Nasal cavity respiratory epithelium epithelial cell of viscerocranial mucosa (primary cell): Measurements from ENCODE around the gene LCE4A. TPM values are rescaled to one million over a fixed set of nuclear protein-coding genes. Genes with fewer than 3 reads are reported as not detected.

Source experiments
- total RNA-seq: library from RNA; depleted of rRNA; stranded (reverse); fragments of >200 nt; gene quantifications from 2 replicates; pipeline ENCODE4 v1.2.3, GENCODE V29; 2014

The LCE4A gene
- not detected in 2 replicates for total RNA-seq

GRCh38 chr1:152707860-152708259 lies at the start of gene LCE4A:
Gene LCE4A, plus strand, starts transcription at chr1:152708160. Its CDS starts 916 bp downstream, at chr1:152709076.

GRCh38 chr1:152663098-152663497 lies 44.9 kb upstream of the LCE4A start, which contains the start of gene LCE2D:
Gene LCE2D, plus strand, starts transcription at chr1:152663380. Its CDS starts 726 bp downstream, at chr1:152664106.

GRCh38 chr1:152674983-152675382 lies 33.0 kb upstream of the LCE4A start, which contains the start of gene LCE2C:
Gene LCE2C, plus strand, starts transcription at chr1:152675279. Its CDS starts 737 bp downstream, at chr1:152676016.

GRCh38 chr1:152685823-152686222 lies 22.1 kb upstream of the LCE4A start, which contains the start of gene LCE2B:
Gene LCE2B, plus strand, starts transcription at chr1:152686123. Its CDS starts 721 bp downstream, at chr1:152686844.

GRCh38 chr1:152697701-152698600 lies 10.0 kb upstream of the LCE4A start, which contains the start of gene LCE2A:
Gene LCE2A, plus strand, starts transcription at chr1:152698345. Its CDS starts 557 bp downstream, at chr1:152698902.

GRCh38 chr1:152757747-152758146 lies 49.8 kb downstream of the LCE4A start, which contains the start of gene KPRP:
Gene KPRP, plus strand, starts transcription at chr1:152758025. Its CDS starts 1,564 bp downstream, at chr1:152759589.

Other genes with a start within 250 kb of the LCE4A start
- not detected in 2 replicates for gene LCE5A, start 197.4 kb upstream of the LCE4A start, total RNA-seq
- 0.21 and 49.9 TPM in 2 replicates for gene CRCT1, start 193.7 kb upstream of the LCE4A start, total RNA-seq
- gene LCE3E, start 141.4 kb upstream of the LCE4A start, total RNA-seq, result 8.5 TPM in 1 of 2 replicates, not detected in the other
- gene LCE3D, start 127.6 kb upstream of the LCE4A start, total RNA-seq, result 35.9 TPM in 1 of 2 replicates, not detected in the other
- not detected in 2 replicates for gene LCE3C, start 107.9 kb upstream of the LCE4A start, total RNA-seq
- gene LCE3B, start 94.3 kb upstream of the LCE4A start, total RNA-seq, result not detected in 2 replicates
- gene LCE3A, start 85.1 kb upstream of the LCE4A start, total RNA-seq, result not detected in 2 replicates
- not detected in 2 replicates for gene LCE2D, start 44.8 kb upstream of the LCE4A start, total RNA-seq
- not detected in 2 replicates for gene LCE2C, start 32.9 kb upstream of the LCE4A start, total RNA-seq
- gene LCE2B, start 22.0 kb upstream of the LCE4A start, total RNA-seq, result not detected in 2 replicates
- gene LCE2A, start 9.8 kb upstream of the LCE4A start, total RNA-seq, result not detected in 2 replicates
- 0.34 TPM in 1 of 2 replicates, not detected in the other for gene KPRP, start 49.9 kb downstream of the LCE4A start, total RNA-seq
- not detected in 2 replicates for gene LCE1F, start 67.0 kb downstream of the LCE4A start, total RNA-seq
- not detected in 2 replicates for gene LCE1E, start 78.1 kb downstream of the LCE4A start, total RNA-seq
- not detected in 2 replicates for gene LCE1D, start 88.6 kb downstream of the LCE4A start, total RNA-seq
- 0.34 TPM in 1 of 2 replicates, not detected in the other for gene LCE1C, start 98.5 kb downstream of the LCE4A start, total RNA-seq
- gene LCE1B, start 103.8 kb downstream of the LCE4A start, total RNA-seq, result not detected in 2 replicates
- gene LCE1A, start 119.3 kb downstream of the LCE4A start, total RNA-seq, result 0.34 TPM in 1 of 2 replicates, not detected in the other
- gene LCE6A, start 134.7 kb downstream of the LCE4A start, total RNA-seq, result not detected in 2 replicates
- gene LCE7A, start 151.8 kb downstream of the LCE4A start, total RNA-seq, result not detected in 2 replicates
- gene SMCP, start 170.2 kb downstream of the LCE4A start, total RNA-seq, result not detected in 2 replicates
- gene IVL, start 200.4 kb downstream of the LCE4A start, total RNA-seq, result 18.8 and 30.8 TPM in 2 replicates
- gene SPRR5, start 239.0 kb downstream of the LCE4A start, total RNA-seq, result not detected in 2 replicates